ENCODE data around the gene FRMD3.

Gene FRMD3

GRCh38 chr9:83473488-83473971, 64.7 kb downstream of the FRMD3 start:
- Histone ChIP-seq H3K4me3 (replicated peaks; ENCODE audit: low read depth, low read length) (peak overlapping the region; percentile 34; the same call in 1 of the 2 replicates), H3K36me3 (ENCODE audit: control insufficient read depth, insufficient read depth, low read length) (no peaks in the 10 kb centered on the region), H3K27me3 (replicated peaks; ENCODE audit: control insufficient read depth, insufficient read depth, low read length) (no peaks in the 10 kb centered on the region)
- peak; percentile 6 for DNase-seq (ENCODE audit: extremely low read depth, insufficient read length)
- TF ChIP-seq CTCF (IDR thresholded peaks at IDR 0.05; ENCODE audit: insufficient read depth, low read length, poor library complexity, severe bottlenecking): no peak

- no peak for DNase-seq (ENCODE audit: extremely low read depth, insufficient read length)
- H3K36me3 ChIP-seq (ENCODE audit: control insufficient read depth, insufficient read depth, low read length): no peaks in the 10 kb centered on the region
Observed at GRCh38 chr9:83472764-83473163, 65.4 kb downstream of the FRMD3 start.

GRCh38 chr9:83472221-83472665, 66.0 kb downstream of the FRMD3 start:
- H3K4me3 ChIP-seq (replicated peaks; ENCODE audit: low read depth, low read length): no peak overlapping the region
- no peaks in the 10 kb centered on the region for H3K36me3 ChIP-seq (ENCODE audit: control insufficient read depth, insufficient read depth, low read length)
- DNase-seq (ENCODE audit: extremely low read depth, insufficient read length): no peak
- no peaks in the 10 kb centered on the region for H3K27me3 ChIP-seq (replicated peaks; ENCODE audit: control insufficient read depth, insufficient read depth, low read length)
- no peak for TF ChIP-seq CTCF (IDR thresholded peaks at IDR 0.05; ENCODE audit: insufficient read depth, low read length, poor library complexity, severe bottlenecking)

More at GRCh38 chr9:83472764-83473163, 65.4 kb downstream of the FRMD3 start:
- no peaks in the 10 kb centered on the region for H3K27me3 ChIP-seq (replicated peaks; ENCODE audit: control insufficient read depth, insufficient read depth, low read length)
- TF ChIP-seq CTCF (IDR thresholded peaks at IDR 0.05; ENCODE audit: insufficient read depth, low read length, poor library complexity, severe bottlenecking): no peak
- no peak overlapping the region for H3K4me3 ChIP-seq (replicated peaks; ENCODE audit: low read depth, low read length)

- Histone ChIP-seq H3K27me3 (replicated peaks; ENCODE audit: control insufficient read depth, insufficient read depth, low read length) (no peaks in the 10 kb centered on the region), H3K36me3 (ENCODE audit: control insufficient read depth, insufficient read depth, low read length) (no peaks in the 10 kb centered on the region), H3K4me3 (replicated peaks; ENCODE audit: low read depth, low read length) (no peak overlapping the region)
- DNase-seq (ENCODE audit: extremely low read depth, insufficient read length): no peak
- no peak for TF ChIP-seq CTCF (IDR thresholded peaks at IDR 0.05; ENCODE audit: insufficient read depth, low read length, poor library complexity, severe bottlenecking)
Observed at GRCh38 chr9:83471241-83471640, 67.0 kb downstream of the FRMD3 start.

GRCh38 chr9:83469722-83470121, 68.5 kb downstream of the FRMD3 start:
- Histone ChIP-seq H3K36me3 (ENCODE audit: control insufficient read depth, insufficient read depth, low read length) (no peaks in the 10 kb centered on the region), H3K27me3 (replicated peaks; ENCODE audit: control insufficient read depth, insufficient read depth, low read length) (no peaks in the 10 kb centered on the region), H3K4me3 (replicated peaks; ENCODE audit: low read depth, low read length) (no peak overlapping the region)
- no peak for DNase-seq (ENCODE audit: extremely low read depth, insufficient read length)
- no peak for TF ChIP-seq CTCF (IDR thresholded peaks at IDR 0.05; ENCODE audit: insufficient read depth, low read length, poor library complexity, severe bottlenecking)

GRCh38 chr9:83468821-83469220, 69.4 kb downstream of the FRMD3 start:
- H3K36me3 ChIP-seq (ENCODE audit: control insufficient read depth, insufficient read depth, low read length): no peaks in the 10 kb centered on the region
- no peak overlapping the region for H3K4me3 ChIP-seq (replicated peaks; ENCODE audit: low read depth, low read length)
- no peak for DNase-seq (ENCODE audit: extremely low read depth, insufficient read length)
- TF ChIP-seq CTCF (IDR thresholded peaks at IDR 0.05; ENCODE audit: insufficient read depth, low read length, poor library complexity, severe bottlenecking): no peak
- H3K27me3 ChIP-seq (replicated peaks; ENCODE audit: control insufficient read depth, insufficient read depth, low read length): no peaks in the 10 kb centered on the region

Data from GM06990 (cell line).